ENCODE results near the gene MPZL2.

DNA sequence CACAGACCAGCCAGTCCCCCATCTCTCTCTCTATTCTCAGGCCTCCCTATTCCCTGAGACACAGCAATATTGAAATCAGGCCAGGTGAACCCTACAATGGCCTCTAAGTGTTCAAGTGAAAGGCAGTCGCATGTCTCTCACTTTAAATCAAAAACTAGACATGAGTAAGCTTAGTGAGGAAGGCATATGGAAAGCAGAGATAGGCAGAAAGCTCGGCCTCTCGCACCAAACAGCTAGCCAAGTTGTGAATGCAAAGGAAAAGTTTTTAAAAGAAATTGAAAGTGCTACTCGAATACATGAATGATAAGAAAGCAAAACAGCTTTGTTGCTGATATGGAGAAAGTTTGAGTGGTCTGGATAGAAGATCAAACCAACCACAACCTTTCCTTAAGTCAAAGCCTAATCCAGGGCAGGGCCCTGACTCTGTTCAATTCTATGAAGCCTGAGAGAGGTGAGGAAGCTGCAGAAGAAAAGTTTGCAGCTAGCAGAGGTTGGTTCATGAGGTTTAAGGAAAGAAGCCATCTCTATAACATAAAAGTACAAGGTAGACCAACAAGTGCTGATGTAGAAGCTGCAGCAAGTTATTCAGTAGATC lies 19.8 kb upstream of the MPZL2 start:
- TF ChIP-seq, protein P1, sequence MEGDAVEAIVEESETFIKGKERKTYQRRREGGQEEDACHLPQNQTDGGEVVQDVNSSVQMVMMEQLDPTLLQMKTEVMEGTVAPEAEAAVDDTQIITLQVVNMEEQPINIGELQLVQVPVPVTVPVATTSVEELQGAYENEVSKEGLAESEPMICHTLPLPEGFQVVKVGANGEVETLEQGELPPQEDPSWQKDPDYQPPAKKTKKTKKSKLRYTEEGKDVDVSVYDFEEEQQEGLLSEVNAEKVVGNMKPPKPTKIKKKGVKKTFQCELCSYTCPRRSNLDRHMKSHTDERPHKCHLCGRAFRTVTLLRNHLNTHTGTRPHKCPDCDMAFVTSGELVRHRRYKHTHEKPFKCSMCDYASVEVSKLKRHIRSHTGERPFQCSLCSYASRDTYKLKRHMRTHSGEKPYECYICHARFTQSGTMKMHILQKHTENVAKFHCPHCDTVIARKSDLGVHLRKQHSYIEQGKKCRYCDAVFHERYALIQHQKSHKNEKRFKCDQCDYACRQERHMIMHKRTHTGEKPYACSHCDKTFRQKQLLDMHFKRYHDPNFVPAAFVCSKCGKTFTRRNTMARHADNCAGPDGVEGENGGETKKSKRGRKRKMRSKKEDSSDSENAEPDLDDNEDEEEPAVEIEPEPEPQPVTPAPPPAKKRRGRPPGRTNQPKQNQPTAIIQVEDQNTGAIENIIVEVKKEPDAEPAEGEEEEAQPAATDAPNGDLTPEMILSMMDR (IDR thresholded peaks at IDR 0.05; ENCODE audit: borderline replicate concordance, extremely low read depth, low read length, poor library complexity, severe bottlenecking), result no peak
- no peak for TF ChIP-seq EZH2 (IDR thresholded peaks at IDR 0.05; ENCODE audit: borderline replicate concordance, low read depth, low read length, severe bottlenecking)

Measured in DND-41 (cell line).